ENCODE measurements around the gene IRX4. TPM values are rescaled to one million over a fixed set of nuclear protein-coding genes. Genes with fewer than 3 reads are reported as not detected.

Gene IRX4
- total and polyA plus RNA-seq, 2 experiments from 2014 or later, result 0.82 to 1.7 TPM

GRCh38 chr5:1857256-1857600, 25.5 kb downstream of the IRX4 start (continued):
- TF ChIP-seq ETS1 (IDR thresholded peaks at IDR 0.05) (no peak), CREB1 (CRISPR knock-in tag; IDR thresholded peaks at IDR 0.05; ENCODE audit: low read depth) (no peak), REST (IDR thresholded peaks at IDR 0.05; ENCODE audit: unreplicated experiment) (no peak), EZH2 (IDR thresholded peaks at IDR 0.05; ENCODE audit: low read depth, unreplicated experiment) (no peak), STAT1 (IDR thresholded peaks at IDR 0.05; ENCODE audit: unreplicated experiment) (no peak)

GRCh38 chr5:1856596-1857255, 26.0 kb downstream of the IRX4 start:
- Histone ChIP-seq H3K27me3 (ENCODE audit: insufficient read depth) (peaks cover 12% of the 10 kb centered on the region), H4K20me1 (replicated peaks; ENCODE audit: insufficient read depth) (no peaks in the 10 kb centered on the region), H3K36me3 (ENCODE audit: insufficient read depth) (no peaks in the 10 kb centered on the region), H3K79me2 (replicated peaks; ENCODE audit: insufficient read depth) (no peaks in the 10 kb centered on the region), H3K9me2 (ENCODE audit: insufficient read depth) (no peaks in the 10 kb centered on the region), H3K4me2 (no peak overlapping the region), H3K27ac (ENCODE audit: low read depth) (no peak overlapping the region), H3F3A (replicated peaks; ENCODE audit: low read depth) (no peaks in the 10 kb centered on the region), H2AFZ (no peak overlapping the region), H3K4me1 (ENCODE audit: insufficient read depth) (no peaks in the 10 kb centered on the region), H3K4me3 (no peak overlapping the region)
- Mint-ChIP-seq H3K27ac (no peak overlapping the region), H3K36me3 (ENCODE audit: low read depth) (no peaks in the 10 kb centered on the region), H3K27me3 (ENCODE audit: insufficient read depth, low read depth, poor library complexity) (peaks cover 25% of the 10 kb centered on the region), H3K9me3 (no peaks in the 10 kb centered on the region), H3K4me3 (no peak overlapping the region), H3K4me1 (peaks cover 7% of the 10 kb centered on the region; the same call in 2 of the 3 replicates)
- TF ChIP-seq ZNF462 (CRISPR knock-in tag; IDR thresholded peaks at IDR 0.05) (no peak), POLR2AphosphoS5 (IDR thresholded peaks at IDR 0.05; ENCODE audit: low read depth) (no peak), ZNF331 (CRISPR knock-in tag; IDR thresholded peaks at IDR 0.05; ENCODE audit: low read depth) (no peak), CTCF (conservative IDR thresholded peaks at IDR 0.05; ENCODE audit: low read depth in 2 of 2) (0 out of 4 replicates have a peak, but pooled peaks of 1 of the 2 experiments have one; percentile 13)
- ATAC-seq (peak; percentile 76), DNase-seq (ENCODE audit: low spot score) (peak; percentile 41)

Data from GM23338 (cell line).